RWPE1 (cell line): ENCODE measurements around the gene CDC42SE2.

Experiments used
- CTCF ChIA-PET: fragments of 350-600 bp; sonication (Branson Sonifier 250); formaldehyde crosslinking; extraction: SDS; loops from one replicate; lab custom pipeline; 2021; lab: Yijun Ruan, JAX
- POLR2A ChIA-PET: fragments of 400-600 bp; formaldehyde crosslinking; extraction: SDS; loops from one replicate; lab custom pipeline; 2020; ENCODE audit warnings: antibody characterized with exemption; ENCODE audit not compliant: low non-redundant PET; lab: Yijun Ruan, JAX
- DNase-seq: peaks from one replicate; pipeline ENCODE4 v3.0.0; 2012; ENCODE audit warnings: low spot score
- H3K27ac ChIP-seq: fragments of 450-650 bp; 2 replicates; pipeline ENCODE4 v1.5.1; 2017
- TF ChIP-seq, protein P1 (sequence below): fragments of 450-650 bp; conservative IDR thresholded peaks from 2 replicates; pipeline ENCODE4 v1.5.1; 2017; ENCODE audit warnings: low read depth, mild to moderate bottlenecking

CDC42SE2 gene

DNA sequence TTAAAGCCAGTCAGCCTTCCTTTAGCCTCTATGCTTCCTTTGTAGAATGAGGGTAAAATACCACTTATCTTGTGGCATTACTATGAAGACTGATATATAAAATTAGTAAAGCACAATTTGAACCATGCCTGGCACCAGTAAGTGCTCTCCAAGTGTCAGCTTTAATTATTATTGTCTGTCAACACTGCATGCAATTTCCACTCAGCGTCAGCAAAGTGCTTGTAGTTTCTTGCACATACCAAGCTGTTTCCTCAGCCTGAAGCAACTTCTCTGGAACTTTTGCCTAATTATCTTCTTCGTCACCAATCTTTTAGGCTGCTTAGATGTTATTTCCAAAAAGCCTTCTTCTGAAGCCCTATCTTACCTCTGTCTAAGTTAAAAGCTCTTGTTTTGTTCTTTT lies 177.3 kb downstream of the CDC42SE2 start:
- CTCF ChIA-PET = no interaction called here
- no peak overlapping the region for H3K27ac ChIP-seq
- TF ChIP-seq, protein P1, sequence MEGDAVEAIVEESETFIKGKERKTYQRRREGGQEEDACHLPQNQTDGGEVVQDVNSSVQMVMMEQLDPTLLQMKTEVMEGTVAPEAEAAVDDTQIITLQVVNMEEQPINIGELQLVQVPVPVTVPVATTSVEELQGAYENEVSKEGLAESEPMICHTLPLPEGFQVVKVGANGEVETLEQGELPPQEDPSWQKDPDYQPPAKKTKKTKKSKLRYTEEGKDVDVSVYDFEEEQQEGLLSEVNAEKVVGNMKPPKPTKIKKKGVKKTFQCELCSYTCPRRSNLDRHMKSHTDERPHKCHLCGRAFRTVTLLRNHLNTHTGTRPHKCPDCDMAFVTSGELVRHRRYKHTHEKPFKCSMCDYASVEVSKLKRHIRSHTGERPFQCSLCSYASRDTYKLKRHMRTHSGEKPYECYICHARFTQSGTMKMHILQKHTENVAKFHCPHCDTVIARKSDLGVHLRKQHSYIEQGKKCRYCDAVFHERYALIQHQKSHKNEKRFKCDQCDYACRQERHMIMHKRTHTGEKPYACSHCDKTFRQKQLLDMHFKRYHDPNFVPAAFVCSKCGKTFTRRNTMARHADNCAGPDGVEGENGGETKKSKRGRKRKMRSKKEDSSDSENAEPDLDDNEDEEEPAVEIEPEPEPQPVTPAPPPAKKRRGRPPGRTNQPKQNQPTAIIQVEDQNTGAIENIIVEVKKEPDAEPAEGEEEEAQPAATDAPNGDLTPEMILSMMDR = no peak
- POLR2A ChIA-PET = no interaction called here
- DNase-seq = no peak
